Measurements from ENCODE around the gene HSD17B12.

GRCh38 chr11:43751726-43752125 lies 71.2 kb downstream of the HSD17B12 start:
- no peak for TF ChIP-seq ZNF8 (CRISPR knock-in tag; IDR thresholded peaks at IDR 0.05)
- no peak for TF ChIP-seq TCF4 (CRISPR knock-in tag; IDR thresholded peaks at IDR 0.05; ENCODE audit: borderline replicate concordance)
- no peak for TF ChIP-seq TOX (CRISPR knock-in tag; IDR thresholded peaks at IDR 0.05; ENCODE audit: borderline replicate concordance)
- no peak for TF ChIP-seq ZFP3 (CRISPR knock-in tag; IDR thresholded peaks at IDR 0.05)
- TF ChIP-seq PPARA (CRISPR knock-in tag; IDR thresholded peaks at IDR 0.05; ENCODE audit: borderline replicate concordance): no peak
- TF ChIP-seq, protein P1, sequence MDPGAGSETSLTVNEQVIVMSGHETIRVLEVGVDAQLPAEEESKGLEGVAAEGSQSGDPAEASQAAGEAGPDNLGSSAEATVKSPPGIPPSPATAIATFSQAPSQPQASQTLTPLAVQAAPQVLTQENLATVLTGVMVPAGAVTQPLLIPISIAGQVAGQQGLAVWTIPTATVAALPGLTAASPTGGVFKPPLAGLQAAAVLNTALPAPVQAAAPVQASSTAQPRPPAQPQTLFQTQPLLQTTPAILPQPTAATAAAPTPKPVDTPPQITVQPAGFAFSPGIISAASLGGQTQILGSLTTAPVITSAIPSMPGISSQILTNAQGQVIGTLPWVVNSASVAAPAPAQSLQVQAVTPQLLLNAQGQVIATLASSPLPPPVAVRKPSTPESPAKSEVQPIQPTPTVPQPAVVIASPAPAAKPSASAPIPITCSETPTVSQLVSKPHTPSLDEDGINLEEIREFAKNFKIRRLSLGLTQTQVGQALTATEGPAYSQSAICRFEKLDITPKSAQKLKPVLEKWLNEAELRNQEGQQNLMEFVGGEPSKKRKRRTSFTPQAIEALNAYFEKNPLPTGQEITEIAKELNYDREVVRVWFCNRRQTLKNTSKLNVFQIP (CRISPR knock-in tag; IDR thresholded peaks at IDR 0.05; ENCODE audit: borderline replicate concordance, low read depth): no peak
- TF ChIP-seq ISL1 (CRISPR knock-in tag; IDR thresholded peaks at IDR 0.05): no peak
- TF ChIP-seq BACH2 (CRISPR knock-in tag; IDR thresholded peaks at IDR 0.05; ENCODE audit: borderline replicate concordance): no peak
- TF ChIP-seq TSHZ2 (CRISPR knock-in tag; IDR thresholded peaks at IDR 0.05): no peak
- no peak for TF ChIP-seq ZFP30 (CRISPR knock-in tag; IDR thresholded peaks at IDR 0.05)
- no peak for TF ChIP-seq ARNTL (CRISPR knock-in tag; IDR thresholded peaks at IDR 0.05; ENCODE audit: borderline replicate concordance, low read depth)
- TF ChIP-seq OSR1 (CRISPR knock-in tag; IDR thresholded peaks at IDR 0.05): no peak
- TF ChIP-seq, protein P2, sequence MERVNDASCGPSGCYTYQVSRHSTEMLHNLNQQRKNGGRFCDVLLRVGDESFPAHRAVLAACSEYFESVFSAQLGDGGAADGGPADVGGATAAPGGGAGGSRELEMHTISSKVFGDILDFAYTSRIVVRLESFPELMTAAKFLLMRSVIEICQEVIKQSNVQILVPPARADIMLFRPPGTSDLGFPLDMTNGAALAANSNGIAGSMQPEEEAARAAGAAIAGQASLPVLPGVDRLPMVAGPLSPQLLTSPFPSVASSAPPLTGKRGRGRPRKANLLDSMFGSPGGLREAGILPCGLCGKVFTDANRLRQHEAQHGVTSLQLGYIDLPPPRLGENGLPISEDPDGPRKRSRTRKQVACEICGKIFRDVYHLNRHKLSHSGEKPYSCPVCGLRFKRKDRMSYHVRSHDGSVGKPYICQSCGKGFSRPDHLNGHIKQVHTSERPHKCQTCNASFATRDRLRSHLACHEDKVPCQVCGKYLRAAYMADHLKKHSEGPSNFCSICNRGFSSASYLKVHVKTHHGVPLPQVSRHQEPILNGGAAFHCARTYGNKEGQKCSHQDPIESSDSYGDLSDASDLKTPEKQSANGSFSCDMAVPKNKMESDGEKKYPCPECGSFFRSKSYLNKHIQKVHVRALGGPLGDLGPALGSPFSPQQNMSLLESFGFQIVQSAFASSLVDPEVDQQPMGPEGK (CRISPR knock-in tag; IDR thresholded peaks at IDR 0.05; ENCODE audit: borderline replicate concordance): no peak
